ENCODE results near the gene HGFAC.
"Not testable (repeated sequence)": the region's sequence is repeated elsewhere in the genome, so short reads cannot be mapped to it uniquely, and the experiment has no call there.

The HGFAC gene

GRCh38 chr4:3410401-3411135 is 31.2 kb upstream of the HGFAC start:
- no peak overlapping the region for H3K4me3 ChIP-seq (ENCODE audit: low read depth, low read length)
- no peak for DNase-seq (ENCODE audit: low read depth)

GRCh38 chr4:3411190-3411589 is 30.6 kb upstream of the HGFAC start:
- not testable (repeated sequence) for DNase-seq (ENCODE audit: low read depth); H3K4me3 ChIP-seq (ENCODE audit: low read depth, low read length)

- DNase-seq (ENCODE audit: low read depth), result no peak
- no peak overlapping the region for H3K4me3 ChIP-seq (ENCODE audit: low read depth, low read length)
These were observed 30.1 kb upstream of the HGFAC start for GRCh38 chr4:3411676-3412075.

DNA sequence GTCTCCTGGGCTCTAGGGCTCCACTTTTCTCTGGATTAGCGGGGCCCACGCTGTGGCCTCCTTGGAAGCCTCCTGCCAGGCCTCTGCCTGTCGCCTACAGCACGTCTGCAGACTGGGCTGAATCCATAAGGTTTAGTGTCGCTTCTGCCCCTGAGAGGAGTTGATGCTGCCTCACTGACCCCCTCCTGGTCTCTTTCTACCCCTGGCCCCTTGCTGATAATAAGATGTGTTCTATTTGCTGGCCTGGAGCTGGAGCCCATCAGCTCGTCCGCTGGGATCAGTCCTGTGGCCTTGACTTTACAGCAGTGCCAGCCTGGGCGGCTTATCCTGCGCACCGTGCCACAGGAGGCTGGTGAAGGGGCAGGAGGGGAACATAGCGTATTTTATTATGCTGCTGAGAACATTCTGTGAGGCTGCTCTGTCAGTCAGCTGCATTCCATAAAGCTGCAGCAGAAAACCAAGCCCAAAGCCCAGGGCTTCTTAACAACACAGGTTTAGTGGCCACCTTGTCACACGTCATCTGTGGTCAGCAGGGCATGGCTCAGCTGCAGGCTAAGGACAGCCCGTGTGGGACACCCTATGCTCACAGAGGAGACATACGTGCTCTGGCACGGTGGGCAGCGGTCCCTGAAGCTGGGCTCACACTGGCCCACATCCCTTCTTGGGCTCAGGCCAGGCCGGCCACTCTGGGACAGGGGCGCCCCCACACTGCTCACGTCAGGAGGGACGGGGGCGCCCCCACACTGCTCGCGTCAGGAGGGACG is 29.3 kb upstream of the HGFAC start:
- H3K4me3 ChIP-seq (ENCODE audit: low read depth, low read length), result no peak overlapping the region
- no peak for DNase-seq (ENCODE audit: low read depth)

GRCh38 chr4:3413217-3413671 is 28.5 kb upstream of the HGFAC start:
- no peak for DNase-seq (ENCODE audit: low read depth)
- H3K4me3 ChIP-seq (ENCODE audit: low read depth, low read length), result no peak overlapping the region

- DNase-seq (ENCODE audit: low read depth), result no peak
- no peak overlapping the region for H3K4me3 ChIP-seq (ENCODE audit: low read depth, low read length)
These were observed 27.9 kb upstream of the HGFAC start for GRCh38 chr4:3413675-3414420.

GRCh38 chr4:3414421-3415279 is 27.1 kb upstream of the HGFAC start:
- no peak overlapping the region for H3K4me3 ChIP-seq (ENCODE audit: low read depth, low read length)
- DNase-seq (ENCODE audit: low read depth), result no peak

- no peak overlapping the region for H3K4me3 ChIP-seq (ENCODE audit: low read depth, low read length)
- no peak for DNase-seq (ENCODE audit: low read depth)
These were observed 26.2 kb upstream of the HGFAC start for GRCh38 chr4:3415471-3416141.

- H3K4me3 ChIP-seq (ENCODE audit: low read depth, low read length), result no peak overlapping the region
- no peak for DNase-seq (ENCODE audit: low read depth)
These were observed 25.5 kb upstream of the HGFAC start for GRCh38 chr4:3416270-3416669.

DNA sequence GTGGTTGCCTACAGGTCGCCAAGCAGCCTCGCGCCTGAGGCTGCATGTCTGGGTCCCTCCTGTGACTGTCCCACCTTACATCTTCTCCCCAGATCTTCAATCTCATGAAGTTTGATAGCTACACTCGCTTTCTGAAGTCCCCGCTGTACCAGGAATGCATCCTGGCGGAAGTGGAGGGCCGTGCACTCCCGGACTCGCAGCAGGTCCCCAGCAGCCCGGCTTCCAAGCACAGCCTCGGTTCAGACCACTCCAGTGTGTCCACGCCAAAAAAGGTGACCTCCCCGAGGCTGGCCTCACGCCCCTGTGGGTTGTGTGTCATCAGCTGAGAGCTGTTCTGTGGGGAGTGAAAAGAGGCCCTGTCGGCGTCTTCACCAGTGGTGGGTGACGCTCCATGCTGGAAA is 24.9 kb upstream of the HGFAC start:
- DNase-seq (ENCODE audit: low read depth), result no peak
- H3K4me3 ChIP-seq (ENCODE audit: low read depth, low read length), result no peak overlapping the region

DNA sequence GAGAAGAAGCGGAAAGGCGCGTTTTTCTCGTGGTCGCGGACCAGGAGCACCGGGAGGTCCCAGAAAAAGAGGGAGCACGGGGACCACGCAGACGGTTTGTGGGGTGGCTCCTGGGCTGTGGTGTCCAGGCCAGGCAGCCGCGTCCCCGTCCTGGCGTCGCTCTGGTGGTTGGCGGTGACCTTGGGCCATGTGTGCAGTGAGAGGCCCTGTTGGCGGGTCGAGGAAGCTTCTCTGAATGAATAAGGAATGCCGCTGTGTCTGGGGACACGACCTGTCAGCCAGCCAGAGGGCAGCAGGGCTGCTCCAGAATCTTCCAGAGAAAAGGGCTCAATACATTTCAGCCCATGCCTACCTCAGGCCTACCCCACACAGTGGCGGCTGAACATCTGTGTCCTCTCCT is 24.3 kb upstream of the HGFAC start:
- no peak overlapping the region for H3K4me3 ChIP-seq (ENCODE audit: low read depth, low read length)
- DNase-seq (ENCODE audit: low read depth), result no peak

DNA sequence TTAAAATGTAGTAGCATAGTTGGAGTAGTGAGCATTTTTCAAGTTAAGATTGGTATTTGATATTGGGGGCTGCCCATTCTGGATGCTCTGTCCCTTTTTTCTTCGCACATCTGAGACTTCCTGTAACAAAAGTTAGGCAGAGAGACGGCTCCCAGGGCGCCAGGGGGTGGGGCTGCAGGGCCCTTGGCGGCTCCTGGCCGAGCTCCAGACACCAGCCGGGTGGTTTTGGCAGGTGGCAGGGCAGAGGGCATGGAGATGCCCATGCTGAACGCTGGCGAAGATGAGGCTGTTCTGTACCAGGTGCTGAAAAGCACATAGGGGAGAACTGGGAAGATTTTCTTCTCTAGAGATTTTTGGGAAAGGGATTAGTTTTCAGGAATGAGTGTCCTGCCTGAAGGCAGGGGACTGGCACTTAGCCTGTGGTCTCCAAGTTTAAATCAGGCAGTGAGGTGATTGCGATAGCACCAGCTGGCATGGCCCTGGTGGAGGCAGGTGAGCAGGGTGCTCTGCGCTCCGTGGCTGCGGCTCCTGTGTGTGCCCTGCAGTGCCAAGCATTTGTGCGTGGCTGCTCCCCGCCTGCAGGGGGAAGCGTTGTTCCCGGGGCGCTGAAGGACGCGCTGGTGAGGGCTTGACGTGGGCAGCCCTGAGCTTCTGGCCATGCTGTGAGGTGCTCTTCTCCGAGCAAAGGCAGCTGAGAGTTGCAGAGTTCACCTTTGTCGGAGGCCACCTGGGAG is 23.6 kb upstream of the HGFAC start:
- no peak overlapping the region for H3K4me3 ChIP-seq (ENCODE audit: low read depth, low read length)
- DNase-seq (ENCODE audit: low read depth), result no peak

- no peak for DNase-seq (ENCODE audit: low read depth)
- H3K4me3 ChIP-seq (ENCODE audit: low read depth, low read length), result no peak overlapping the region
These were observed 21.7 kb upstream of the HGFAC start for GRCh38 chr4:3419836-3420605.

DNA sequence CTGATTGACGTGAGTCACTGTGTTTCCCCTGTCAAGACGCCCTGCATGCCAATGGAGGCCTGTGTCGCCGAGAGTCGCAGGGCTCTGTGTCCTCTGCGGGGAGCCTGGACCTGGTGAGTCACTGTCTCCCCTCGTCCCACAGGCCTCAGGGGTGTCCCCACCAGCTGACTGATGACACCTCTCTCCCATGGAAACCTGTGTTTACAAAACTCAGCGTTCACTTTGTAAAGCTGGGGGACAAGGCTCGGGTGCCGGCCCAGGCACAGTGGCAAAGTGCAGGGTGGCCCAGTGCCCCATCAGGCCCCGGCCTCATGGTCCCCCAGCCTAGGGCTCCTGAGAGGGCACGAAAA is 21.2 kb upstream of the HGFAC start:
- no peak overlapping the region for H3K4me3 ChIP-seq (ENCODE audit: low read depth, low read length)
- no peak for DNase-seq (ENCODE audit: low read depth)

- H3K4me3 ChIP-seq (ENCODE audit: low read depth, low read length), result no peak overlapping the region
- no peak for DNase-seq (ENCODE audit: low read depth)
These were observed 20.8 kb upstream of the HGFAC start for GRCh38 chr4:3420956-3421355.

DNA sequence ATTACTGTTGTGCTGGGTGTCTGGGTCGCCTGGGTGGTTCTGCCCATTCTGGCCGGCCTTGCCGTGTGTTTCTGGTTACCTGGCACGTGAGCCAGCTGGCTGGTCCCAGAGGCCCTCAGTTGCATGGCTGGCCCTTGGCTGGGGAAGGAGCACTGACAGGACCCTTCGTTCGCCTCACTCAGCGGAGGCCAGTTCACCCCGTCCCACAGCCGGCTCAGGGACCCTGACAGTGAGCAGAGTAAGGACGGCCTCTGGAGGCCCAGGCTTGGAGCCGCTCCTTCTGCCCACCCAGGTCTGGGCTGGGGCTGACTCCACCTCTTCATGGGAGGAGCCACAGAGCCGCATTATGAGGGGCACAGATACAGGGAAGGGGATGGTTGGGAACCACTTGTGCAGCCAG is 20.3 kb upstream of the HGFAC start:
- DNase-seq (ENCODE audit: low read depth), result no peak
- no peak overlapping the region for H3K4me3 ChIP-seq (ENCODE audit: low read depth, low read length)

GRCh38 chr4:3422241-3422801 is 19.4 kb upstream of the HGFAC start:
- DNase-seq (ENCODE audit: low read depth), result no peak

More at GRCh38 chr4:3422241-3422801, 19.4 kb upstream of the HGFAC start:
- H3K4me3 ChIP-seq (ENCODE audit: low read depth, low read length), result no peak overlapping the region
